ENCODE results near the gene SGCB.

The SGCB gene

DNA sequence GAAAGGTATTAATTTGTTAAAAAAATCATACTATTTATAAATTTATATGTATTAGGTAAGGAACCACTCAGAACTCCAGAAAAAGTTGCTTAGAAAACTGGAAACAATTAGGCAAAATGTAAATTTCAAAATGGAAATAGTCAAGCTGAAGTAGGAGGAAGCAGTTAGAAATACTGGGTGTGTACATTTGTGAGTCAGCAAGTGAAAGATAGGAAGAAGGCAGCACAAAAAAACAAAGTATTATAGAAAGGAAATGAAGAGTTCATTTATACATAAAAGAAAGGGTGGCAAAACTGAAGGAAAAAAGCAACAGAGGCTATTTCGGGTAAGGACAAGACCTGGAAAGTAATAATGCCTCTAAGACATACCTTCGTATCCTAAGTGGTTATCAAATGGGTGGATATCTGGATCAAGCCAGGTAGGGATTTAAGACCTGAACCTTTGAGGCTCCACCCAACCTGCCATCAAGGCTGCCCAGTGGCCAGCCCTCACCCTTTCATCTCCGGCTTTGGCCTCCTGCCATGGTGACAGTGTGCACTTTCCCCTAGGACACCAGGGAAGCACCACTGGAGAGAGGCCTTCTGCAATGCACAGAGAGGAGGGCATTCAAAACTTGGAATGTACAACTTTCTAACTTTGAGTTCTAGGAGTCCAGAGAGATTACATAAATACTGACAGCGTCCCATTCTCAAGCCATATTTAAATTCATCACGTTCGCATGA, 18.0 kb downstream of the SGCB start, which contains the start of gene LRRC66:
TSS of gene LRRC66 (minus strand) at position 428 of the 722 bp plus-strand sequence. CDS start 2,750 bp downstream, outside the sequence.
- H3K27ac ChIP-seq (ENCODE audit: low read depth, low read length), result no peak within 1 kb of the TSS

DNA sequence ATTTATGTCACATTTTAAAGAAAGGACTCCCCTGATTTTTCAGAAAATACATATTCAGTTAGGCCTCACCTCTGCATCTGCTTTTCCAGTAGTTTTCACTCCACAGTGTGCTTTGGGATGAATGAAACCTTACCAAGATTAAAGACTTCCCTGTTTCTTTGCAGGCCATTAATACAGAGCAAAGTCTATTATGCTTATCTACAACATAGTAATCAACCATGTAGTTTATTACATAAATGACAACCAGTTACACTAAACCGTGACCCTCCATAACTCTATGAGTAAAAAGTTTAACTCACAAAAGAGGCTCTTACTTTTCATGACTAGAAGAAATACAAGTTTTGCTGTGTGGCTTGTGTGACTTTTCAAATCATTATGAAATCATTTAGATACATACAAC, 20.3 kb downstream of the SGCB start:
- Histone ChIP-seq H3K27ac (ENCODE audit: low read depth, low read length) (no peak overlapping the region), H3K9me3 (ENCODE audit: control insufficient read depth, insufficient read depth, low read length) (no peaks in the 10 kb centered on the region), H3K9ac (ENCODE audit: low read depth, low read length) (no peak overlapping the region), H3K27me3 (ENCODE audit: control insufficient read depth, insufficient read depth, low read length) (no peaks in the 10 kb centered on the region), H3K4me3 (ENCODE audit: low read depth, low read length) (no peak overlapping the region), H3K36me3 (ENCODE audit: control insufficient read depth, insufficient read depth, low read length) (peaks cover 9% of the 10 kb centered on the region), H3K4me1 (ENCODE audit: control insufficient read depth, insufficient read depth, low read length) (peaks cover 6% of the 10 kb centered on the region; the same call in 1 of the 2 replicates)

More for the DNA sequence above, 18.0 kb downstream of the SGCB start, which contains the start of gene LRRC66:
- no peak within 1 kb of the TSS for H3K4me3 ChIP-seq (ENCODE audit: low read depth, low read length)
- no peaks in the 10 kb centered on the region for H3K27me3 ChIP-seq (ENCODE audit: control insufficient read depth, insufficient read depth, low read length)
- H3K9me3 ChIP-seq (ENCODE audit: control insufficient read depth, insufficient read depth, low read length), result no peaks in the 10 kb centered on the region
- H3K4me1 ChIP-seq (ENCODE audit: control insufficient read depth, insufficient read depth, low read length), result peaks cover 4% of the 10 kb centered on the region; the same call in 1 of the 2 replicates
- H3K9ac ChIP-seq (ENCODE audit: low read depth, low read length), result no peak within 1 kb of the TSS
- H3K36me3 ChIP-seq (ENCODE audit: control insufficient read depth, insufficient read depth, low read length), result peaks cover 29% of the 10 kb centered on the region

DNA sequence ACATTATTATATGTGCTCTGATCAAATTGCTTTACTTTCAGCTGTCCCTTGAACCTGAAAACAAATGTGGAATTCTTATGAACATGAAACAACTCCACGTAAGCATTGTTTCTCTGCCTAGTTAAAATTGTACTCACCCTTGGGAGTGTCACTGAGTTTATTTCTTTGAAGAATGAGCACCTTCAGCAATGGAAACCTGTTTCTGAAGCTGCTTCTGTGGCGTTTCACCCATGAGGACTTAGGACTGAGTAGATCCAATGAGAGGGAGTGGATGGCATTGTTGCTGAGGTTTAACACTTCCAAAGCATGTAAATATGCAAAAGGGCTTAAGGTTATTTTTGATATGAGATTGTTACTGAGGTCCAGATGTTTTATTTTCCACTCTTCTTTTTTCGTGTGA, 21.1 kb downstream of the SGCB start:
- peaks cover under 1% of the 10 kb centered on the region; the same call in 1 of the 2 replicates for H3K36me3 ChIP-seq (ENCODE audit: control insufficient read depth, insufficient read depth, low read length)
- H3K9ac ChIP-seq (ENCODE audit: low read depth, low read length), result no peak overlapping the region
- no peak overlapping the region for H3K4me3 ChIP-seq (ENCODE audit: low read depth, low read length)
- H3K27me3 ChIP-seq (ENCODE audit: control insufficient read depth, insufficient read depth, low read length), result no peaks in the 10 kb centered on the region
- H3K27ac ChIP-seq (ENCODE audit: low read depth, low read length), result no peak overlapping the region
- no peaks in the 10 kb centered on the region for H3K9me3 ChIP-seq (ENCODE audit: control insufficient read depth, insufficient read depth, low read length)
- peaks cover 6% of the 10 kb centered on the region; the same call in 1 of the 2 replicates for H3K4me1 ChIP-seq (ENCODE audit: control insufficient read depth, insufficient read depth, low read length)

DNA sequence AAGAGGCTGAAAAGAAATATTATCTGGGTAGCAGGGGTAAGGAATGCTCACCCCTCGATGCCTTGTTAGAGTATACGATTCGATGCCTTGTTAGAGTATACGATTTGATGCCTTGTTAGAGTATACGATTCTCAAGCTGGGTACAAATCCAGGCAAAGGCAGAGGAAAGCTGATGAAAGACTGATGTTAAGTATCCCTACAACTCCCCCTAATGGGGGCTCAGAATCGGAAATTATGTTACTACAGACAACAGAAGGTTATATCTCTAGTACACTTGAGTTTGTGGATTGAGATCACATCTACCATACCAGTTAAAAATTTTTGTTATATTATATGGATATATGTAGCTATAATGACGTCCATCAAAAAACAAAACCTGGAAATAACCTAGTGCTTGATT, 22.7 kb downstream of the SGCB start:
- Histone ChIP-seq H3K27me3 (ENCODE audit: control insufficient read depth, insufficient read depth, low read length) (no peaks in the 10 kb centered on the region), H3K36me3 (ENCODE audit: control insufficient read depth, insufficient read depth, low read length) (no peaks in the 10 kb centered on the region), H3K4me1 (ENCODE audit: control insufficient read depth, insufficient read depth, low read length) (peaks cover 6% of the 10 kb centered on the region; the same call in 1 of the 2 replicates), H3K9me3 (ENCODE audit: control insufficient read depth, insufficient read depth, low read length) (no peaks in the 10 kb centered on the region), H3K27ac (ENCODE audit: low read depth, low read length) (no peak overlapping the region), H3K9ac (ENCODE audit: low read depth, low read length) (no peak overlapping the region), H3K4me3 (ENCODE audit: low read depth, low read length) (no peak overlapping the region)

DNA sequence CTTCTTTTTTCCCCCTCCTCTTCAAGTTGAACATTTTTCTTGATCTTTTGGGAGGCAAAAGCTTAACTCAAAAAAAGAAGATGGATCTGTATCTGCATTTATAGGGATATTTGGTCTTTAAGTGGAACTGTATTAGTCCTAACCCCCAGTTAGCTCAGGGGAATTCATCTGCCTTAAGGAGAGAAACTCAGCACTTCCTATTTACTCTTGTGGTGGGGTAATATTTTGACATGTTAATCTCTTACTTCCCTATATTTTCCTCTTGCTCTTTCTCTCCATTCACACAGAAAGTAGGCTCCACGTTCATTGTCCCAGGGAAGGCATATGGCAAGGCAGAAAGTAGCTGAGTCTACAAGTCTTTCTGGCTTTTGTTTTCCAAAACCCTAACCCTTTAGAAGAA, 23.2 kb downstream of the SGCB start:
- Histone ChIP-seq H3K36me3 (ENCODE audit: control insufficient read depth, insufficient read depth, low read length) (no peaks in the 10 kb centered on the region), H3K9me3 (ENCODE audit: control insufficient read depth, insufficient read depth, low read length) (no peaks in the 10 kb centered on the region), H3K9ac (ENCODE audit: low read depth, low read length) (no peak overlapping the region), H3K27ac (ENCODE audit: low read depth, low read length) (no peak overlapping the region), H3K4me3 (ENCODE audit: low read depth, low read length) (no peak overlapping the region), H3K4me1 (ENCODE audit: control insufficient read depth, insufficient read depth, low read length) (peaks cover 6% of the 10 kb centered on the region; the same call in 1 of the 2 replicates), H3K27me3 (ENCODE audit: control insufficient read depth, insufficient read depth, low read length) (no peaks in the 10 kb centered on the region)

DNA sequence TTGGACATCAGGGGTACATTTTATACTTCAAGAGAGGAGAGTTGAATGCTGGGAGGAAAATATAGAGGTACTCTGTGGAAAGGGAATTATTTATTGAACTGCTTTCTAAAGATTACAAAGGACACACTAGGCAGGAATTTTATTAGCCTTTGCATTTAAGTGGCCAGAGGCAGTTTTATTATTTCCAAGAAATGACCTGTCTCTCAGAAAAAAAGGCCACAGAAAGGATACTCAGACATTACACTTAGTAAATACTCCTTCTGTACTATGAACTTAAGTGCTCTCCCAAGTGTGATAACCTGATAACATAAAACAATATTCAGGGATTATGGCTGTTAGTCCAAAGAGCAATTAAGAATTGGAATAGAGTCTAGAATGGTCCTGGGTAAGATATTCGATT, 25.4 kb downstream of the SGCB start:
- Histone ChIP-seq H3K4me3 (ENCODE audit: low read depth, low read length) (no peak overlapping the region), H3K27me3 (ENCODE audit: control insufficient read depth, insufficient read depth, low read length) (no peaks in the 10 kb centered on the region), H3K36me3 (ENCODE audit: control insufficient read depth, insufficient read depth, low read length) (no peaks in the 10 kb centered on the region), H3K9ac (ENCODE audit: low read depth, low read length) (no peak overlapping the region), H3K27ac (ENCODE audit: low read depth, low read length) (no peak overlapping the region), H3K4me1 (ENCODE audit: control insufficient read depth, insufficient read depth, low read length) (peaks cover 6% of the 10 kb centered on the region; the same call in 1 of the 2 replicates), H3K9me3 (ENCODE audit: control insufficient read depth, insufficient read depth, low read length) (no peaks in the 10 kb centered on the region)

DNA sequence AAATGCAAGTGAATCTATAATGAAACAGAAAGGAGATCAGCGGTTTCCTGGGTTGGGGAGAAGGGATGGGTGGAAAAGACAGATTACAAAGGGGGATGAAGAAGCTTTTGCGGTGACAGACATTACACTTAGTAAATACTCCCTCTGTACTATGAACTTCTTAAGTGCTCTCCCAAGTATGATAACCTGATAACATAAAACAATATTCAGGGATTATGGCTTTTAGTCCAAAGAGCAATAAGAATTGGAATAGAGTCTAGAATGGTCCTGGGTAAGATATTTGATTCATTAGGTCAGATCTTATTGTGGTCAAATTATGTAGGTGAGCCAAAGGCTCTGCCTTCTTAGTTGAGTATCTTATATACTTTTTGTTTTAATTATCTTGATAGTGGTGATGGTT, 27.1 kb downstream of the SGCB start:
- Histone ChIP-seq H3K4me3 (ENCODE audit: low read depth, low read length) (no peak overlapping the region), H3K27me3 (ENCODE audit: control insufficient read depth, insufficient read depth, low read length) (no peaks in the 10 kb centered on the region), H3K36me3 (ENCODE audit: control insufficient read depth, insufficient read depth, low read length) (no peaks in the 10 kb centered on the region), H3K27ac (ENCODE audit: low read depth, low read length) (no peak overlapping the region), H3K4me1 (ENCODE audit: control insufficient read depth, insufficient read depth, low read length) (peaks cover 6% of the 10 kb centered on the region; the same call in 1 of the 2 replicates), H3K9me3 (ENCODE audit: control insufficient read depth, insufficient read depth, low read length) (no peaks in the 10 kb centered on the region), H3K9ac (ENCODE audit: low read depth, low read length) (no peak overlapping the region)

DNA sequence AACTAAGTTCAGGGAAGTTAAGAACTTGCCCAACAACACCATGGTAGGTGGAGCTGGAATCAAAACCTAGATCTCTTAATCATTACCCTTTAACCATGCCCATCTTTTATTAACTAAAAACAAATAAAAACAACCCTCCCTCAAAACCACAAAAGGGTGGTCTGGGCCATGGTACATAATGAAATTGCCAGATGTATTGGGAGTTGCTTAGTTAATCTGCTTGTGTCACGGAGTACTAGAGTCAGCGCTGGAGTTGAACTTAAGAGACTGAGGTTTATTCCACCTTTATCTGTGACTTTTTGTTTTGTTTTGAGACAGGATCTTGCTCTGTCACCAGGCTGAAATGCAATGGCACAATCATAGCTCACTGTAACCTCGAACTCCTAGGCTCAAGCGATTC, 31.2 kb downstream of the SGCB start:
- H3K4me1 ChIP-seq (ENCODE audit: control insufficient read depth, insufficient read depth, low read length), result no peaks in the 10 kb centered on the region
- H3K4me3 ChIP-seq (ENCODE audit: low read depth, low read length), result no peak overlapping the region
- H3K36me3 ChIP-seq (ENCODE audit: control insufficient read depth, insufficient read depth, low read length), result no peaks in the 10 kb centered on the region

DNA sequence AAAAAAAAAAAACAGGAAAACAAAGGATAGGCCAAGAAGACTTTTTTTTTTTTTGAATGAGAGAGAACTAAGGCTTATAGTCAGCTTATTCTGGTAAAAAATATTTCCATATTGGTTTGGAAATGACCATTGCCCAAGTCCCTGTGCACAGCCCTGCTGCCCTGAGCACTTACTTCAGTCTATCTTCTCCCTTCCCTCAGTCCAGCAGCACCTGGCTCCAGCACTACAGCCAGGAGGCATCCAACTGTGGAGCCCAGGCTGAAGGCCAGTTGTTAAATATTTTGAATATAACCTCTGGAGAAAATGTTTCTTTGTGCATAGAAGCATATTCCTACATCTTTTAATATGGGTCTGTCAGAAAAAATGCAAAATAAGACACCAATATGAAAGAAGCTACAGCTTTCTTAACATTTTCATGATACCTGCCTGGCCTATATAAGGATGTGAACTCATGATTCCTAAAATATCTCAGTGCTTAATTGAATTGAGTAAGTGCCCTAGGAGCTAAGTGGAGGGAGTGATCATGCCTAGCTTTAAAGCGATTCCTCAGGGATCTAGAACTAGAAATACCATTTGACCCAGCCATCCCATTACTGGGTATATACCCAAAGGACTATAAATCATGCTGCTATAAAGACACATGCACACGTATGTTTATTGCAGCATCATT, 32.4 kb downstream of the SGCB start:
- Histone ChIP-seq H3K4me1 (ENCODE audit: control insufficient read depth, insufficient read depth, low read length) (no peaks in the 10 kb centered on the region), H3K27me3 (ENCODE audit: control insufficient read depth, insufficient read depth, low read length) (no peaks in the 10 kb centered on the region), H3K9me3 (ENCODE audit: control insufficient read depth, insufficient read depth, low read length) (no peaks in the 10 kb centered on the region), H3K27ac (ENCODE audit: low read depth, low read length) (no peak overlapping the region), H3K9ac (ENCODE audit: low read depth, low read length) (no peak overlapping the region), H3K36me3 (ENCODE audit: control insufficient read depth, insufficient read depth, low read length) (no peaks in the 10 kb centered on the region), H3K4me3 (ENCODE audit: low read depth, low read length) (no peak overlapping the region)

More for the DNA sequence above, 31.2 kb downstream of the SGCB start:
- Histone ChIP-seq H3K9ac (ENCODE audit: low read depth, low read length) (no peak overlapping the region), H3K27ac (ENCODE audit: low read depth, low read length) (no peak overlapping the region), H3K27me3 (ENCODE audit: control insufficient read depth, insufficient read depth, low read length) (no peaks in the 10 kb centered on the region), H3K9me3 (ENCODE audit: control insufficient read depth, insufficient read depth, low read length) (no peaks in the 10 kb centered on the region)

DNA sequence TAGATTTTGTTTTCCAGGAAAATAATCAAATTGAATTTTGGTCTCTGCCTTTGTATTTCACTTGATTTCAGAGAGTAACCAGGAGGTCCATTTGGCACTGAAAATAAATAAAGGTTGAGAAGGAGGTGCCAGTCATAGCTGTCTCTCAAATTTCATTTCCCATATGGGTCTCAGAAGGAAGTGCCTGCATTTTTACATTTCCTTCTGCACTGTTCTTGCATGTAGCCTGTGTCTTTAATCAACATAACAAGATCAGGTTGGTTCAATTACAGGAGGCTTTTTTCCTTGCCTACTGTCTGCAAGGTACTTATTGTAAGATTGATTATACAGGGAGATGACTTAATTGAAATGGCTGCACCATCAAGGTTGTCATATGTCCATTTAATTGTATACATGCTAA, 33.7 kb downstream of the SGCB start:
- Histone ChIP-seq H3K9me3 (ENCODE audit: control insufficient read depth, insufficient read depth, low read length) (no peaks in the 10 kb centered on the region), H3K9ac (ENCODE audit: low read depth, low read length) (no peak overlapping the region), H3K4me3 (ENCODE audit: low read depth, low read length) (no peak overlapping the region), H3K27me3 (ENCODE audit: control insufficient read depth, insufficient read depth, low read length) (no peaks in the 10 kb centered on the region), H3K36me3 (ENCODE audit: control insufficient read depth, insufficient read depth, low read length) (no peaks in the 10 kb centered on the region), H3K4me1 (ENCODE audit: control insufficient read depth, insufficient read depth, low read length) (no peaks in the 10 kb centered on the region), H3K27ac (ENCODE audit: low read depth, low read length) (no peak overlapping the region)

DNA sequence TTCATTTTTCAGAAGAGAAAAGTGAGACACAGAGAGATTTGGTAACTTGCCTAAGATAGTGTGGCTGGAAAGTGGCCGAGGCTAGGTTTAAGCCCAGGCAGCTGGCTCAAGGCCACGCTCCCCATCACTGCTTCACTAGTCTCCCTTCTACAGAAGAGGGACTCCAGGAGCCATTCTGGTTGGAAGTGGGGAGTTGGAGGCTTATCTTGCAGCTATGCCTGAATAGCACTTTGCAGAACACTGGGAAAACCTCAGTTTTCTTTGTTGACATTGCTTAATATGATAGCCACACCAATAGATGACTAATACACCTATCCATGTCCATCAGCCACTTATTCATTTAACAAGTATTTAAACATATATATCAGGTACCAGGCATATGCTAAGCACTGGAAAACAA, 36.5 kb downstream of the SGCB start:
- H3K36me3 ChIP-seq (ENCODE audit: control insufficient read depth, insufficient read depth, low read length), result no peaks in the 10 kb centered on the region
- H3K27ac ChIP-seq (ENCODE audit: low read depth, low read length), result no peak overlapping the region
- no peaks in the 10 kb centered on the region for H3K9me3 ChIP-seq (ENCODE audit: control insufficient read depth, insufficient read depth, low read length)
- H3K4me3 ChIP-seq (ENCODE audit: low read depth, low read length), result no peak overlapping the region
- peaks cover 6% of the 10 kb centered on the region for H3K4me1 ChIP-seq (ENCODE audit: control insufficient read depth, insufficient read depth, low read length)
- H3K9ac ChIP-seq (ENCODE audit: low read depth, low read length), result no peak overlapping the region
- H3K27me3 ChIP-seq (ENCODE audit: control insufficient read depth, insufficient read depth, low read length), result no peaks in the 10 kb centered on the region
